GM12891 (cell line): ENCODE measurements around the gene TNFAIP8L3.

ENCODE experiments used
- POLR2A ChIP-seq: IDR thresholded peaks from 2 replicates; pipeline ENCODE4 v1.6.1; 2011; ENCODE audit warnings: low read depth, low read length, control low read depth
- POLR2AphosphoS5 ChIP-seq: IDR thresholded peaks from 2 replicates; pipeline ENCODE4 v1.6.1; 2011; ENCODE audit warnings: low read depth, low read length, control low read depth
- TAF1 ChIP-seq: IDR thresholded peaks from 2 replicates; pipeline ENCODE4 v1.6.1; 2011; ENCODE audit warnings: low read depth, low read length, control low read depth

DNA sequence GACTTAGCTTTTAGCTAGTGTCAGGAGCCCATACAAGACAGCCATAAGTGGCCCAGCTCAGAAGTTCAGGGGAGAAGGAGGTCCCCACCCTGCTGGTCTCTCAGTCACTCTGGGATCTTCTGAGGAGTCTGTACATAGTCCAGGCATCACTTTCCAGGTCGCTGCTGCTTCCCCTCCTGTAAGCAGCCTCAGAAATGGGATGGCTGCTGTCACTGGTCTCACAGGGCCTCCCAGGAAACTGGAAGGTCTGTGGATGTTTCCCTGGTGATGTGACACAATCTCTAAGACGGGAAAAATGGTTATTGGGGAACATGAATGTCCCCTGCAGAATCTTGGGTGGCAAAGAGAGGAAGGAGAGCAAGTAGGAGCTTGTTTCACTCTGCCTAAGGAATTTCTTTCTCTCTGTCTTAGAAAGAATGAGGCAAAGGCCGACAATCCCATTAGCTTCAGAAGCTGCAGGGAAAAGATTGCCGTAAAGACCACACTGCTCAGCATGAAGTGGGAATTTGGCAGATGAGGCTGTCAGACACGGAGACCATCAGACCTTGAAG lies 43.2 kb upstream of the TNFAIP8L3 start:
- TF ChIP-seq POLR2A (no peak), POLR2AphosphoS5 (no peak), TAF1 (no peak)
